ENCODE data around the gene LBR.

The LBR gene

GRCh38 chr1:225364439-225364838 lies 63.4 kb downstream of the LBR start:
- TF ChIP-seq CTCF (IDR thresholded peaks at IDR 0.05; ENCODE audit: insufficient read depth, low read length, poor library complexity, severe bottlenecking), result no peak
- no peak for TF ChIP-seq EZH2phosphoT487 (conservative IDR thresholded peaks at IDR 0.05; ENCODE audit: low read length)
- H3K36me3 ChIP-seq (ENCODE audit: low read length), result no peaks in the 10 kb centered on the region
- no peak overlapping the region for H3K27ac ChIP-seq (ENCODE audit: low read depth, low read length)
- no peaks in the 10 kb centered on the region for H3K9me3 ChIP-seq (ENCODE audit: insufficient read depth, low read length)
- no peaks in the 10 kb centered on the region for H3K79me2 ChIP-seq (ENCODE audit: insufficient read depth, low read length)
- no peaks in the 10 kb centered on the region for H3K9me2 ChIP-seq (replicated peaks; ENCODE audit: insufficient read depth, low read length)
- H3K4me2 ChIP-seq (ENCODE audit: low read depth, low read length, poor library complexity, severe bottlenecking), result no peak overlapping the region
- no peaks in the 10 kb centered on the region for H3K27me3 ChIP-seq (ENCODE audit: low read length)
- no peak overlapping the region for H3K4me3 ChIP-seq (ENCODE audit: insufficient read depth, low read length, poor library complexity, severe bottlenecking)
- no peaks in the 10 kb centered on the region for H3F3A ChIP-seq (ENCODE audit: insufficient read depth)
- H4K20me1 ChIP-seq (ENCODE audit: low read depth, low read length), result no peaks in the 10 kb centered on the region
- no peak overlapping the region for H2AFZ ChIP-seq (ENCODE audit: low read depth, low read length, severe bottlenecking)
- H3K9ac ChIP-seq (ENCODE audit: low read length), result no peak overlapping the region

GRCh38 chr1:225362805-225363204 lies 65.0 kb downstream of the LBR start:
- Histone ChIP-seq H3F3A (ENCODE audit: insufficient read depth) (no peaks in the 10 kb centered on the region), H3K79me2 (ENCODE audit: insufficient read depth, low read length) (no peaks in the 10 kb centered on the region), H2AFZ (ENCODE audit: low read depth, low read length, severe bottlenecking) (no peak overlapping the region), H4K20me1 (ENCODE audit: low read depth, low read length) (no peaks in the 10 kb centered on the region), H3K9ac (ENCODE audit: low read length) (no peak overlapping the region), H3K4me2 (ENCODE audit: low read depth, low read length, poor library complexity, severe bottlenecking) (no peak overlapping the region), H3K36me3 (ENCODE audit: low read length) (no peaks in the 10 kb centered on the region), H3K27ac (ENCODE audit: low read depth, low read length) (no peak overlapping the region), H3K27me3 (ENCODE audit: low read length) (no peaks in the 10 kb centered on the region), H3K9me3 (ENCODE audit: insufficient read depth, low read length) (no peaks in the 10 kb centered on the region), H3K9me2 (replicated peaks; ENCODE audit: insufficient read depth, low read length) (no peaks in the 10 kb centered on the region), H3K4me3 (ENCODE audit: insufficient read depth, low read length, poor library complexity, severe bottlenecking) (no peak overlapping the region)
- TF ChIP-seq EZH2phosphoT487 (conservative IDR thresholded peaks at IDR 0.05; ENCODE audit: low read length), result no peak
- TF ChIP-seq CTCF (IDR thresholded peaks at IDR 0.05; ENCODE audit: insufficient read depth, low read length, poor library complexity, severe bottlenecking), result no peak

- H2AFZ ChIP-seq (ENCODE audit: low read depth, low read length, severe bottlenecking), result no peak overlapping the region
- H3K9me3 ChIP-seq (ENCODE audit: insufficient read depth, low read length), result no peaks in the 10 kb centered on the region
- no peak overlapping the region for H3K4me3 ChIP-seq (ENCODE audit: insufficient read depth, low read length, poor library complexity, severe bottlenecking)
- no peaks in the 10 kb centered on the region for H3K79me2 ChIP-seq (ENCODE audit: insufficient read depth, low read length)
- no peak overlapping the region for H3K4me2 ChIP-seq (ENCODE audit: low read depth, low read length, poor library complexity, severe bottlenecking)
- no peak overlapping the region for H3K9ac ChIP-seq (ENCODE audit: low read length)
- H3K27ac ChIP-seq (ENCODE audit: low read depth, low read length), result no peak overlapping the region
- no peaks in the 10 kb centered on the region for H3K9me2 ChIP-seq (replicated peaks; ENCODE audit: insufficient read depth, low read length)
- no peak for TF ChIP-seq CTCF (IDR thresholded peaks at IDR 0.05; ENCODE audit: insufficient read depth, low read length, poor library complexity, severe bottlenecking)
- no peak for TF ChIP-seq EZH2phosphoT487 (conservative IDR thresholded peaks at IDR 0.05; ENCODE audit: low read length)
- H3F3A ChIP-seq (ENCODE audit: insufficient read depth), result no peaks in the 10 kb centered on the region
- no peaks in the 10 kb centered on the region for H4K20me1 ChIP-seq (ENCODE audit: low read depth, low read length)
- H3K27me3 ChIP-seq (ENCODE audit: low read length), result no peaks in the 10 kb centered on the region
- no peaks in the 10 kb centered on the region for H3K36me3 ChIP-seq (ENCODE audit: low read length)
Measured at GRCh38 chr1:225361176-225361575, 66.7 kb downstream of the LBR start.
